Measurements from ENCODE around the gene TAS2R41. TPM values are rescaled to one million over a fixed set of nuclear protein-coding genes. Genes with fewer than 3 reads are reported as not detected.
A peak's percentile ranks its signal among the peaks of the same experiment; 100 is the strongest.

Gene TAS2R41
- total RNA-seq, 1 donor from 2014 or later = not detected

- DNase-seq (ENCODE audit: low read depth, low spot score) = no peak
These were observed 15.4 kb downstream of the TAS2R41 start for GRCh38 chr7:143492799-143493739.

DNA sequence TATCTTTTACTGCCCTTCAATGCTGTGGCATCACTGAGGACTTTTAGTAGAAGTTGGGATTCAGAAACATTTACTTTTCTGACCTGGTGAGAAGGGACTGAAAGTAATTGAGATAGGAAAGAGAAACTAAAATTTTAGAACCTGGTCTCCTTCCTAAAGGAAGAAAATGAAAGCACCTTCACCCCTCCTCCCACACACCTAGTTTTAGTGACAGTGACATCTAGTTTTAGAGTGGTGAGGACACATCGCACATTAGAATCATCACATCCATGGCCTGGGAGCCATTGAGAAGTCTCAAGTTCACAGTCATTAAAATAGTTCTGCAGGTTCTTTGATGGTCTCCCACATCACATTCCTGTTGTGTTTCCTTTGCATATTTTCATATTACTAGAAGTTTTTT lies 16.1 kb downstream of the TAS2R41 start:
- DNase-seq (ENCODE audit: low read depth, low spot score) = no peak

GRCh38 chr7:143494622-143495021 lies 16.9 kb downstream of the TAS2R41 start:
- no peak for DNase-seq (ENCODE audit: low read depth, low spot score)

GRCh38 chr7:143495851-143496250 lies 18.2 kb downstream of the TAS2R41 start:
- DNase-seq (ENCODE audit: low read depth, low spot score) = no peak

- DNase-seq (ENCODE audit: low read depth, low spot score) = no peak
These were observed 18.6 kb downstream of the TAS2R41 start for GRCh38 chr7:143496263-143496662.

DNA sequence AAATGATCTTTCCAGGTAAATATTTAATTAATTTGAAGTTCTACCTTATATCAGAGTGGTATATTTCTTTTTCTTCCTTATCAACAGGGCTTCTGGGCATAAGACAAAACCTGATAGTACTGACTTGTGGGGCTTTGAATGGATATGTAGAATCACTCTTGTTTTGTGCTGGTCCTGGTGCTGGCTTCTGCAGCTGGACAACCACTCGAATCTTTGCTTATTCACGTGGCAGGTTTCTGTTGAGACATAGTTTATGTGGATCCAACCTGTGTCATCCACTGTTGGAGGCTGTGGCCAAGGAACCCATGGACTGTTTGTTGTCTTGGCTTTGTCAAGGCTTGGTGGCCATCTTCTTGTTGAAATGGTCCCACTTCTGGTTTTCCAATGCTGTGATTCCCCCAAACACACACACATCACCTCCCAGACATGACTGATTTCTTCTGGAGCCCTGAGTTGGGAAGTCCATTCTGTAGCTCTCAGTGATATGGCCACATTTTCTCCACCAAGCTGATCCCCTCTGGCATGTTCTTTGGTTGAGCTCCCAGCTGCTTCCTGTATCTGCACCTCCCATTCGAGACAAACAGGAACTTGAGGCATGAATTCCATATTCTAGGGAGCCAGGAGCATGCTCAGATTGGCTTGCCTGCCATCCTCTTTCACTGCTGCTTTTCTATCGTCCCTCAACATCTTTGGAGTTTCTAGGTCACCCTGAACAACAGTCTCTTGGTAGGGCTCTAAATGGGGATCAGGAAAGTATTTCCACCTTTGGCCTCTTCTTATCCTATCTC lies 19.5 kb downstream of the TAS2R41 start:
- peak; percentile 64 for DNase-seq (ENCODE audit: low read depth, low spot score)

DNA sequence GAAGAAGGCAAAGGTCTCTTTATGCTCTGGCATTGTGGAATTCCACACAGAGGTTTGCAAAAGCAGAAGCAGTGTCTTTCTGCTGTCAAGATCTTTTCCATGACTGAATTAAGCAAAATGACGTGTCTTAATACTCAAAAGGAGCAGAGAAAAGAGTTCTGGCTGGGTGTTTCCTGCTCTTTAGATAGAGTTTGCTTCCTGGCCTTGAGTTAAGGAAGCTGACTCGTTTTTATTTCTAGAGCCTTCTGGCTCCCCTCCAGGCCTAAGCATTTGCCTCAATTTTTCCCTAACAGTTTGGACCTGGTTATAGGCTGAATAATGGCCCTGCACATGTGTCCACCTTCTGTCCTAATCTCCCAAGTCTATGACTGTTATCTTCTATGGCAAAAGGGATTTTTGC lies 21.6 kb downstream of the TAS2R41 start:
- DNase-seq (ENCODE audit: low read depth, low spot score) = peak; percentile 98

- peak; percentile 89 for DNase-seq (ENCODE audit: low read depth, low spot score)
These were observed 22.2 kb downstream of the TAS2R41 start for GRCh38 chr7:143499743-143500348.

GRCh38 chr7:143503261-143503660 lies 25.6 kb downstream of the TAS2R41 start:
- DNase-seq (ENCODE audit: low read depth, low spot score) = no peak

DNA sequence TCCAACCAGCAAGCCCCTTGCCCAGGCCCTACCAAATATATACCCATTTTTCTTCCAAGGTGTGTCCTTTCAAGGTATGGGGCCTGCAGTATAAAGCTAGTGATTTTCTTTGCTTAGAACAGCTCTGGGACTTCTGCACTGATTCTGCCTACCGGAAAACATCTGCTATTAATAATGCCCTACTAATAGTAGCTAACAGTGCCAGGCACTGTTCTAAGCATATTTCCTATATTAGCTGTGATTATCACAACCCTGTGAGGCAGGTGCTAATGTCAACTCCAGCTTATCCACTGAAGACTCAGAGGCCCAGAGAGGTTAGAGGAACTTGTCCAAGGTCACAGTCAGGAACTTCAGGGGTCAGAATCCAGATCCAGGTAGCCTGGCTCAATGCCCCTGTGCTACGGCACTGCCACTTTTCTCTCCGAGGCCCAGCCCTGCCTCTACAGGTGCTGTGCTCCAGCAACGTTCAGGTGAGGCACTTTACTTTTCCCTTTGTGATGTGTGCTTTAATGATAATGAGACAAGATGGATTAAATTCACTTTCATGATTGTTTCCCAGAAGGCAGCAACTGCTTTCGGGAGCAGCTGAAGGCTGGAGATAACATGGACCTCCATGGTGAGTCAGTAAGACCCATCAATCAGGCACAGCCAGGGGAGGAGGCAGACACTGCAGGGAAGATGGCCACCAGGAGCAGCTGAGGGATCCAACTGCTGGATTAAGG lies 26.7 kb downstream of the TAS2R41 start:
- no peak for DNase-seq (ENCODE audit: low read depth, low spot score)

DNA sequence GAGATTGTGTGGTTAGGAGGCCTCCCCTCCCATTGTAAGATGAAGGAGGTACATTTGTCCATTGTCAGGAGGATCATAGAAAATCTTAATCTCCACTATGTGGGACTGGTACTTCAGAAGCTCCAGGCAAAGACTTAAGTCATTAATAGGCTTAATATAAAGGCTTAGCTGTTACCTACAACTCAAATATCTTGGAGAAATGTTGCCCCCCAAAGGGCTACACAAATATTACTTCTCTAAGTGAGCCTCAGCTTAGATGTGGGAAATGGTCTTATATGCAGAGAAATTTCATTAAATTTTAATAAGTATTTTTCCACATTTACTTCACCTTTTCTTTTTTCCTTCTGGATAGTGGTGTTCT lies 27.2 kb downstream of the TAS2R41 start:
- no peak for DNase-seq (ENCODE audit: low read depth, low spot score)

- no peak for DNase-seq (ENCODE audit: low read depth, low spot score)
These were observed 28.2 kb downstream of the TAS2R41 start for GRCh38 chr7:143505838-143506237.

GRCh38 chr7:143507094-143507518 lies 29.4 kb downstream of the TAS2R41 start:
- DNase-seq (ENCODE audit: low read depth, low spot score) = no peak

GRCh38 chr7:143507534-143508055 lies 29.9 kb downstream of the TAS2R41 start:
- DNase-seq (ENCODE audit: low read depth, low spot score) = no peak

DNA sequence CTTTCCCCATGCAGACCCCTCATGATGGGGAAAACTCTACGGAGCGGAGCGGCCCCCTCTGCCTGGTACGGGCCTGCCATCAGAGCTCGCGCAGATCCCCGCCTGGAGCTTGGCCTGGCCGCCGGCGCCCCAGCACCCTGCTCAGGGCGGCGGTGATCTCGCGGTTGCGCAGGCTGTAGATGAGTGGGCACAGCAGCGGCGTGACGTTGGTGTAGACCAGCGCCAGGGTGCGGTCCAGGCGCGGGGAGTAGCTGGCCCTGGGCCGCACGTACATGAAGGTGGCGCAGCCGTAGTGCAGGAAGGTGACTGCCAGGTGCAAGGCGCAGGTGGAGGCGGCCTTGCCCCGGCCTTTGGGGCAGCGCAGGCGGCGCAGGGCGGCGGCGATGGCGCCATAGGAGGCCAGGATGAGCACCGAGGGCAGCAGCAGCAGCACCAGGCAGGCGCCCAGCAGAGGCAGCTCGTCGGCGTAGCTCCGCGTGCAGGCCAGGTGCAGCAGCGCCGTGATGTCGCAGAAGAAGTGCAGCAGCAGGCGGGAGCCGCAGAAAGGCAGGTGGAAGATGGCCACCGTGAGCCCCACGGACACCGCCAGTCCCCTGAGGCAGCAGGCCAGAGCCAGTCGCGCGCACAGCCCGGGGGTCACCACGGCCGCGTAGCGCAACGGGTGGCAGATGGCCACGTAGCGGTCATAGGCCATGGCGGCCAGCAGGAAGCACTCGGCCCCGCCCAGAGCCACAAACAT lies 33.4 kb downstream of the TAS2R41 start:
- no peak for DNase-seq (ENCODE audit: low read depth, low spot score)

GRCh38 chr7:143511593-143512047 lies 33.9 kb downstream of the TAS2R41 start:
- no peak for DNase-seq (ENCODE audit: low read depth, low spot score)

DNA sequence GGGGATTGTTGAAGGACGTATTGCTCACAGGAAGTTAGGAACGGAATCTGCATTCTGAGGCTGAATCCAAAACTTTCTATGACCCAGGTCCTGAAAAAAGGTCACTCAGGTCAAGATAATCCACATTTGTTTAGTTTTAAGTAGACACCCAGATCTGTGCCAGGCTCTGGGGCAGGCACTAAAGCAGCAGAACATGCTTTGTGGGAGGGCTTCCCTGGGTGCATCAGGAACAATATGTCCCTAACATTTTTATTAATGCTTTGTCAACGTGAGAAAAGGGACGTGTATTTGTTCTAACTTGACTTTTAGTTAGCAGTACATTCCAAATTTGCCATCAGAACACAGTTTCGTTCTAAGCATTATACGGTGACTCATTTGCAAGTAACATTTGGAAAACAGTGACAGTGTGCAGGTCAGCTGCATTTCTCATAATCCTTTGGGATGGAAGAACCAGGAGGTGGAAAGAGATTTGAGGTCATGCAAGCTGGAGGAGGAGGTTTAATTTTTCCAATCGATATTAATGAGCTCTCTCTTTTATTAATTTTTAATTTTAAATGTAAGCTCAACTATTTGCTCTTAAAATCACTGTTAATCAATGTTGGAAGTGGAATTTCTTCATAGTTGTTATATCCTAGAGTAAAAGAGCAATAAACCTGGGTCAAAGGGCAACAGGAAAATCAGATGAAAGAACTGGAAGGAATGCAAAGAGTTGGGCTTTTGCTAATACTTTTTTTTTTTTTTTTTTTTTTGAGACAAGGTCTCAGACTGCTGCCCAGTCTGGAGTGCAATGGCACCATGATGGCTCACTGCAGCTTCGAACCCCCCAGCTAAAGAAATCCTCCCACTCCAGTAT lies 35.0 kb downstream of the TAS2R41 start:
- no peak for DNase-seq (ENCODE audit: low read depth, low spot score)

GRCh38 chr7:143514487-143514886 lies 36.8 kb downstream of the TAS2R41 start:
- DNase-seq (ENCODE audit: low read depth, low spot score) = no peak

- DNase-seq (ENCODE audit: low read depth, low spot score) = no peak
These were observed 37.5 kb downstream of the TAS2R41 start for GRCh38 chr7:143514995-143515735.

All from pulmonary artery endothelial cell (primary cell).